Measurements from ENCODE around the gene SNRPD2. TPM values are rescaled to one million over a fixed set of nuclear protein-coding genes. Genes with fewer than 3 reads are reported as not detected.
"Not testable (repeated sequence)": the region's sequence is repeated elsewhere in the genome, so short reads cannot be mapped to it uniquely, and the experiment has no call there.

Gene SNRPD2
- total RNA-seq, 1 experiment from 2014 or later = 793 TPM

DNA sequence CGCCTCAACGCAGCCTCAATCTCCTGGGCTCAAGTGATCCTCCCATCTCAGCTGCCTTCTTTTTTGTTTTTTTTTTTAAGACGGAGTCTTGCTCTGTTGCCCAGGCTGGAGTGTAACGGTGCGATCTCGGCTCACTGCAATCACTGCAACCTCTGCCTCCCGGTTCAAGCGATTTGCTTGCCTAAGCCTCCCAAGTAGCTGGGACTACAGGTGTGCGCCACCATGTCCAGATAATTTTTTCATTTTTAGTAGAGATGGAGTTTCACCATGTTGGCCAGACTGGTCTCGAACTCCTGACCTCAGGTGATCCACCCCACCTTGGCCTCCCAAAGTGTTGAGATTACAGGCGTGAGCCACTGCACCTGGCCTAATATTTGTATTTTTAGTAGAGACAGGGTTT lies 28.3 kb upstream of the SNRPD2 start:
- not testable (repeated sequence) for H2BK15ac ChIP-seq (ENCODE audit: low read depth, low read length); H3T11ph ChIP-seq (ENCODE audit: low read length); H3K23ac ChIP-seq (ENCODE audit: insufficient read length, low read depth, low read length); H2BK5ac ChIP-seq (ENCODE audit: insufficient read length, low read length); H2AFZ ChIP-seq (ENCODE audit: low read length); H4K91ac ChIP-seq (ENCODE audit: insufficient read length, low read depth, low read length); H3K4me3 Mint-ChIP-seq; H3K9me3 Mint-ChIP-seq; H3K4ac ChIP-seq (ENCODE audit: low read depth, low read length); H3K9me3 ChIP-seq (ENCODE audit: control insufficient read depth, low read depth, low read length); H4K8ac ChIP-seq (replicated peaks; ENCODE audit: insufficient read length, low read depth, low read length); DNase-seq; H2BK20ac ChIP-seq (ENCODE audit: low read depth, low read length, poor library complexity, severe bottlenecking); H4K5ac ChIP-seq (ENCODE audit: insufficient read length, low read depth, low read length); H3K27ac ChIP-seq (ENCODE audit: insufficient read length, low read depth, low read length); H3K27me3 Mint-ChIP-seq (ENCODE audit: low read depth); H3K14ac ChIP-seq (ENCODE audit: insufficient read depth, low read length); H3K4me1 ChIP-seq (ENCODE audit: insufficient read depth, low read length); H3K27me3 ChIP-seq (ENCODE audit: insufficient read depth, low read length); H3K79me2 ChIP-seq (ENCODE audit: insufficient read depth, low read length); H3K56ac ChIP-seq (ENCODE audit: insufficient read length, low read depth, low read length); H2AK5ac ChIP-seq (ENCODE audit: insufficient read length, low read length); H2BK120ac ChIP-seq (ENCODE audit: low read depth, low read length, poor library complexity, severe bottlenecking); H3K4me2 ChIP-seq (ENCODE audit: insufficient read depth, insufficient read length, low read length); H3K9ac ChIP-seq (ENCODE audit: extremely low read depth, insufficient read length, low read length); H2BK12ac ChIP-seq (ENCODE audit: insufficient read length, low read depth, low read length); H4K20me1 ChIP-seq (ENCODE audit: control insufficient read depth, insufficient read depth, insufficient read length); H3K18ac ChIP-seq (ENCODE audit: insufficient read length, low read depth, low read length)
- Histone ChIP-seq H3K23me2 (ENCODE audit: insufficient read length, low read depth, low read length, poor library complexity, severe bottlenecking) (peaks cover 14% of the 10 kb centered on the region), H3K79me1 (ENCODE audit: insufficient read depth, low read depth, low read length, poor library complexity, severe bottlenecking) (peaks cover 10% of the 10 kb centered on the region)
- H3K36me3 Mint-ChIP-seq (ENCODE audit: insufficient read depth in 1 of 3, low read depth in 3 of 3) = peaks cover 21 to 42% (median 37%) of the 10 kb centered on the region in 3 experiments; a peak in 6 of 7 replicates
- no CpG with 5 or more reads among the region's 11 CpGs for WGBS (ENCODE audit: extremely low coverage, insufficient read length, low lambda C conversion rate)
- peak overlapping the region in 1 of 3 experiments; percentile 80; a peak in 1 of 7 replicates for H3K27ac Mint-ChIP-seq
- H3K4me1 Mint-ChIP-seq = peaks cover 23 to 27% of the 10 kb centered on the region in 2 experiments

Data from H9 (cell line).